Astrocyte (in vitro differentiated cells and primary cell): ENCODE results near the gene PRR15L.

Experiments used
- CTCF ChIP-seq: IDR thresholded peaks from 2 replicates; pipeline ENCODE4 v1.5.1; 2011; ENCODE audit warnings: low read depth, mild to moderate bottlenecking, inconsistent platforms, low read length, moderate library complexity; ENCODE audit not compliant: insufficient read depth
- EZH2 ChIP-seq: IDR thresholded peaks from 2 replicates; pipeline ENCODE4 v1.6.1; 2012; ENCODE audit warnings: mild to moderate bottlenecking, low read length, inconsistent platforms; ENCODE audit not compliant: insufficient read depth

GRCh38 chr17:47955497-47956461, 1.9 kb downstream of the PRR15L start:
- TF ChIP-seq CTCF (no peak), EZH2 (no peak)
